AG09319 (cell line): Measurements from ENCODE around the gene FOXP1.

Source experiments
- DNase-seq: peaks from one replicate; pipeline ENCODE4 v3.0.0-alpha.2; 2010; ENCODE audit warnings: low read depth; ENCODE audit errors: extremely low read depth
- TF ChIP-seq, protein P1 (sequence below): IDR thresholded peaks from 2 replicates; pipeline ENCODE4 v1.5.1; 2011; ENCODE audit warnings: low read depth, mild to moderate bottlenecking, inconsistent platforms, low read length, moderate library complexity

Gene FOXP1

DNA sequence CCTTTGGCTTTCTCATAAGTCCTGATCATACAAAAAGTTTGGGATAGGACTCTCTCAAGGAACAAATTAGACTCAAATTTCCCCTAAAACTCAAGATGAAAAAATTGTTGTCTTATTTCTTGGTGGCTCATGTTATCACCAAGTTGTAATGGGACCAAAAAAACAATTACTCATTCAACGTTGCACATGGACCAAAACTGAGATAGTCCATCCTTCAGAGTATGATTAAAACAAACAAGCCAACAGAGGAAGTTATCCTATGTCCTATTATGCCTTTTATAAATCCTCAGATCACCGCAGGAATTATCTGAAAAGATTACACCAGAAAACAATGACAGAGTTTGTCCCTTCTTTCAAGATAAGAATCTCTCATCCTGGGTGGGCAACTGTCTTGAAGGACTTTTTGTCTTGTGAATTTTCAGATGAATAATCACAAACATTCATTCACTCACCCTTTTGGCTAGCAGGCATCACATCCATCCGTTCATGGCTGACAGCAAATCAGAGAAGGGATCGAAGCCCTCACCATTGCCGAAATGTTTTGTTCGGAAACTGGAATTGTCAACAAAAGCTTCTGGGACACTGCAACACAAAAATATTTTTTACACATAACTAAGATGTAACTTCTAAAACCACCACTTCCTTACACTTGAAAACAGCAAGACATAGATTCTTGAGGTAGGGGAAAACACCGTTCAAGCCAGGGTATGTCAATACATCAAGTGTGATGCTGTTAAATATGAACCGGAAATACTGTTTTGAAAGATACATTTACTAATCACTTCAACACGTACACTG, 90.4 kb downstream of the FOXP1 start:
- DNase-seq = no peak
- TF ChIP-seq, protein P1, sequence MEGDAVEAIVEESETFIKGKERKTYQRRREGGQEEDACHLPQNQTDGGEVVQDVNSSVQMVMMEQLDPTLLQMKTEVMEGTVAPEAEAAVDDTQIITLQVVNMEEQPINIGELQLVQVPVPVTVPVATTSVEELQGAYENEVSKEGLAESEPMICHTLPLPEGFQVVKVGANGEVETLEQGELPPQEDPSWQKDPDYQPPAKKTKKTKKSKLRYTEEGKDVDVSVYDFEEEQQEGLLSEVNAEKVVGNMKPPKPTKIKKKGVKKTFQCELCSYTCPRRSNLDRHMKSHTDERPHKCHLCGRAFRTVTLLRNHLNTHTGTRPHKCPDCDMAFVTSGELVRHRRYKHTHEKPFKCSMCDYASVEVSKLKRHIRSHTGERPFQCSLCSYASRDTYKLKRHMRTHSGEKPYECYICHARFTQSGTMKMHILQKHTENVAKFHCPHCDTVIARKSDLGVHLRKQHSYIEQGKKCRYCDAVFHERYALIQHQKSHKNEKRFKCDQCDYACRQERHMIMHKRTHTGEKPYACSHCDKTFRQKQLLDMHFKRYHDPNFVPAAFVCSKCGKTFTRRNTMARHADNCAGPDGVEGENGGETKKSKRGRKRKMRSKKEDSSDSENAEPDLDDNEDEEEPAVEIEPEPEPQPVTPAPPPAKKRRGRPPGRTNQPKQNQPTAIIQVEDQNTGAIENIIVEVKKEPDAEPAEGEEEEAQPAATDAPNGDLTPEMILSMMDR = no peak

DNA sequence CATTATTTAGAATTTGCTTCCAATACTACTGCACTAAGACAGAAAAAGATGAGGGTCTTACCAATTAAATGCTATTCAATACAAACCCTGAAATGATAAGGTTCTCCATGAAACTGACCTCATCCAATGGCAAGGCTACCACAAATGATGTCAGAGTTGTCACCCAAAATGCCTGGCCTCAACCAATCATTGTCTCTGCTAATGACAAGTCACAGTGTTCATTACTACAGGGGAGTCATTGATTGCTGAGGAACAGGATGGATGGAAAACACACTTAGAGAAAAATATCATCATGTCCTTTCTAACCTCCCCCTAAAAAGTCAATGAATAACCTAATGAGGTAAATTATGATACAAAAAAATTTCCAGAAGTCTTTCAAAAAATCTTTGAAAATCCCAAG, 91.0 kb downstream of the FOXP1 start:
- TF ChIP-seq, protein P1 = no peak
- no peak for DNase-seq

DNA sequence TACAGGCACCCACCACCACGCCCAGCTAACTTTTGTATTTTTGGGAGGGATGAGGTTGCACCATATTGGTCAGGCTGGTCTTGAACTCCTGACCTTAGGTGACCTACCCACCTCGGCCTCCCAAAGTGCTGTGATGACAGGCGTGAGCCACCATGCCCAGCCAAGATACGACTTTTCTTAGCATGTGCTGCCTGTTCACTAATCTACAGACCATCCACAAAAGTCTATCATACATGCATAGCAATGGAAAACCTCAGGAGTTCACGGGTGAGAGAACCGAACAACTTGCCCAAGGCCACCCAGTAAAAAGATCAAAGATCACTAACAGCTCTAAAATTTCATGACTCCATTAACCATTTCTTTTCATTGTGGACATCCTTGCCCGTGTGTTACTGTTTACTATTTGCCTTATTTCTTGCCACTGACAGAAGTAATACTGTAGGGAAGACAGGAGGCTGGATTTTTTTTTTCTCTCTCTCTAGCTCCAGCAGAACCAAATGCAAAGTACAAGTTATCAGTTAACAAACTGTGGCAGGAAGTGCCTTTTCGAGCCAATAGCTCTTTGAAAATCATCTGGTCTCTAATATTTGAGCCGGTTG, 92.3 kb downstream of the FOXP1 start:
- TF ChIP-seq, protein P1 = no peak
- DNase-seq = no peak

DNA sequence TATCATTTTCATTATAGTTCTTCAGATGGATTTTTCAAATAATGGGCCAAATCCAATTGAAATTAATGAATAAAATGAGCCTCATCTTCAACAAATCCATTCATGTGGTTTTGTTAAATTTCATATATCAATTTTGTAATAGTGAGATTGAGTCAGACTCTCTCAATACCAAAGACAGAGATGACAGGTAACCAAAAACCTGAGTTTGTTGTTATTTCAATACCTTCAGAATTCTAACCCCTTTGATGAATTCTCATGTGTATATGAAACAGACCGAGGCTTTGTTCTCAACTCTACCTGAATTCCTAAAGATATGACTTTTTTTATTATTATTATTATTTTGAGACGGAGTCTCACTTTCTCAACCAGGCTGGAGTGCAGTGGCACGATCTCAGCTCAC, 92.8 kb downstream of the FOXP1 start:
- TF ChIP-seq, protein P1 = no peak
- DNase-seq = no peak

DNA sequence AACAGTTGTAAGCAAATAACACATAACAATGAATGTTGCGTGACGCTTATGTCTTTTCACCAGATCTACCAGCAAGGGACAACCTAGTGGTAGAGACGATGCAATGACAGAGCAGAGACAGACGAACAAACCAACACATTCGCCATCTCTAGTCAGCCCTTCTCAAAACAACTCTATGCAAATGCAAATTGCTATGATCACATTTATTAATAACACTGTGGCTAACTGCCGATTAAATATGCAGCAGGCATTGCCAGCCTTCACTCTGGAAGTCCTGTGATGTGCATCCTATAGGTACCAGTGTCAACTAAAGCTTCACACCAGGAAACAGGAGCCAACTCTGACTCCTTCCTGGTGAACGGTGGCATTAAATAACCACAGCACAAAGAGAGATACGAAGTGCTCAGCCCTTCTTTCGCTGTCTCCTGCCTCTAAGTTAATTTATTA, 94.2 kb downstream of the FOXP1 start:
- TF ChIP-seq, protein P1 = no peak
- DNase-seq = no peak

DNA sequence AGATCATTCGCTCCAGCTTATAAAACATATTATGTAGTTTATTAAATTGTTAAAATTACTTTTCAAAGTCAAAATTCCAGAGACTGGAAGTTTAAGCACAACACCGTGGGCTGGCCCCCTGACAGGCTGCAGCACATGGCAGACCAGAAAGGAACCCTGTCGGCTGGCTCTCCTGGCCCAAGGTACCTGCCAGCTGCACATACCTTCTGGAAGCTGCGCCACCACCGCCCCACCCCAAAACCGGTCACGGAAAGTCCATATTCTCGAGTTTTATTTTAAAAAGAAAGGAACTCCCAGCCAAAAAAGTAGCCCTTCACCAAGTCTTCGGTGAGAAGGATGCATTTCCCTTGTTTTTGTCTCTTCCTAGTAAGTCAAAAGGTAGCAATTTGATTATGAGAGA, 94.6 kb downstream of the FOXP1 start:
- no peak for DNase-seq
- TF ChIP-seq, protein P1 = no peak

DNA sequence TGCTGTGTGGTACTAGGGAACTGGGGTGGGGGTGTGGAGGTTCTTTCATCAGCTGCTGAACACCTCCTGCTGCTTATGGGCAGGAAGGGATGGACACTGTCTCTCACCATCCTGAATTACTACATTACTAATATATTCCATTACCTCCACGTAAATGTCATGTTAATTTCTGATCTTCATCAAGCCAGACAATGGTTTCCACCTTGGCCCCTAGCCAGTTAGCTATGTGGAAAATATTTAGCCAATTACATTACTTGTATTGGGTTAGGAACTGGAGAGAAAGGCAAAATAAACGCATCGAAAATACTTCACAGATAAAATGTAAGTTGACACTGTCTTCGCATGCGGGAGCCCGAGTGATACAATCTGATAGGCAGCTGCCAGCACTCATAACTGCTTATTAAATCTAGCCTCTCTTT, 95.1 kb downstream of the FOXP1 start:
- DNase-seq = no peak
- TF ChIP-seq, protein P1 = no peak
